ENCODE data around the gene REEP5.

Gene REEP5

DNA sequence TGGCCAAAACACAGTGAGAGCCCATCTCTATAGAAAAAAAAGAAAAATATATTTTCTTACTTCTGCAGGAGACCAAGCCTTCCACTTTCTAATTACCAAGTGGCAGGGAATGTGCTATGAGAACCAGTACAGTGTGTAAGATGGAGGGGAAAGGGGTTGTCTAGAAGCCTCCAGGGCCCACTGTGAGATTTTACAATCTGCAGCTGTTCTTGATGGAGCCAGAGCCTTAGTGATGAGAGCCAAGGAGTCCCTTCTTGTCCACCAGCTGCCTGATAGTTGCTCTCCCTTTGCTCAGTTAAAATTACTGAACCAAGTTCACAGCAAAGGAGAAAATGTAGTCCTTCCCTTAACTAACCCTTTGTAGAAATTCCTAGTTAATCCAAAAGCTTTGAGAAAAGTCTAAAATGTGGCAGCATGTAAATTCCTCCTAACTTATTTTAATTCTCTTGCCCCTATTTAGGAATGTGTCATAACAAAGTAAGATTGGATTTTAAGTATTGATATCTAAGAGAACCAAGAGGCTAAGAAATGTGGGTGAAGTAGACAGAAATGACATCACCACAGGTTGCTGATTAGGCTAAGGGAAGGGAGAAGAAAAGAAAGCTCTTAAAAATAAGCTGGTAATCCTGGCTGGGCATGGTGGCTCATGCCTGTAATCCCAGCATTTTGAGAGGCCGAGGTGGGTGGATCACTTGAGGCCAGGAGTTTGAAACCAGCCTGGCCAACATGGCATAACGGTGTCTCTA is 41.6 kb downstream of the REEP5 start:
- no peak for DNase-seq (ENCODE audit: low spot score)
- TF ChIP-seq, protein P1, sequence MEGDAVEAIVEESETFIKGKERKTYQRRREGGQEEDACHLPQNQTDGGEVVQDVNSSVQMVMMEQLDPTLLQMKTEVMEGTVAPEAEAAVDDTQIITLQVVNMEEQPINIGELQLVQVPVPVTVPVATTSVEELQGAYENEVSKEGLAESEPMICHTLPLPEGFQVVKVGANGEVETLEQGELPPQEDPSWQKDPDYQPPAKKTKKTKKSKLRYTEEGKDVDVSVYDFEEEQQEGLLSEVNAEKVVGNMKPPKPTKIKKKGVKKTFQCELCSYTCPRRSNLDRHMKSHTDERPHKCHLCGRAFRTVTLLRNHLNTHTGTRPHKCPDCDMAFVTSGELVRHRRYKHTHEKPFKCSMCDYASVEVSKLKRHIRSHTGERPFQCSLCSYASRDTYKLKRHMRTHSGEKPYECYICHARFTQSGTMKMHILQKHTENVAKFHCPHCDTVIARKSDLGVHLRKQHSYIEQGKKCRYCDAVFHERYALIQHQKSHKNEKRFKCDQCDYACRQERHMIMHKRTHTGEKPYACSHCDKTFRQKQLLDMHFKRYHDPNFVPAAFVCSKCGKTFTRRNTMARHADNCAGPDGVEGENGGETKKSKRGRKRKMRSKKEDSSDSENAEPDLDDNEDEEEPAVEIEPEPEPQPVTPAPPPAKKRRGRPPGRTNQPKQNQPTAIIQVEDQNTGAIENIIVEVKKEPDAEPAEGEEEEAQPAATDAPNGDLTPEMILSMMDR (IDR thresholded peaks at IDR 0.05; ENCODE audit: extremely low read depth, missing control alignments), result no peak

DNA sequence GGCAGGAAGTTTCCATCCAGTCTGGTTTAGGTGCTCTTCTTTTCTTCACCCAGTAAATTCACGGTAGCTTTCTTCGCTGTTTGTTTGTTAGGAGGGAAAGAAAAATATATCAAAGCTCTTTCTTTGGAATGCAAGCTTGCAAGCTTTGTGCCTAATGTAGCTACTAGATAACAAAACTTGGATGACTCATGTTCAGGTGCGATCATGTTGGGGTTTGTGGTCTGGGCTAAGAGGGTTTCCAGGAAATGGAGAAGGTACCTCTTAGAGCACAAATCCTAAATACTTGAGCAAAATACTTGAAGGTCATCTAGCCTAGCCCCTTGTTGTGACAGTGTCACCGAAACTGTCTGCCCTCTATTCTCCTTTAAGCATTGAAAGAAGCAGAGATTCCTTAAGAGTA is 43.3 kb downstream of the REEP5 start:
- no peak for DNase-seq (ENCODE audit: low spot score)
- TF ChIP-seq, protein P1 (IDR thresholded peaks at IDR 0.05; ENCODE audit: extremely low read depth, missing control alignments), result no peak

DNA sequence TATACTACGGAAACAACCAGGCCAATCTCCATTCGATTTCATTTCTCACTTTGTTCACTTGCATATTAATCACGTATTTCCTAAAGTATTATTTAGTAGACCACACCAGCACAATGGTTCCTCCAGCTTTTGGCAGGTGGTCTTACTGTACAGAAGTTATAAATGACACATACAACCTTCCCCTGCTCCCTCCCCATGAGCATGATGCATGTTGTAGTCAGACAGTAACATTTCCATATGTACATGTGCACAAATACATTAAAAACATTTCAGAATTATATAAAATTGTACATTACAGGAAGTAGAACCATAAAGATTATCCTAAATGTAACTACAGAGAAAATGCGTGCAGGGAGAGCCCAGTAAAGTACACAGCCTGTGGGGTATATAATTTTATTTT is 43.9 kb downstream of the REEP5 start:
- TF ChIP-seq, protein P1 (IDR thresholded peaks at IDR 0.05; ENCODE audit: extremely low read depth, missing control alignments), result no peak
- no peak for DNase-seq (ENCODE audit: low spot score)

GRCh38 chr5:112876362-112876761 is 45.7 kb downstream of the REEP5 start:
- TF ChIP-seq, protein P1 (IDR thresholded peaks at IDR 0.05; ENCODE audit: extremely low read depth, missing control alignments), result no peak
- no peak for DNase-seq (ENCODE audit: low spot score)

DNA sequence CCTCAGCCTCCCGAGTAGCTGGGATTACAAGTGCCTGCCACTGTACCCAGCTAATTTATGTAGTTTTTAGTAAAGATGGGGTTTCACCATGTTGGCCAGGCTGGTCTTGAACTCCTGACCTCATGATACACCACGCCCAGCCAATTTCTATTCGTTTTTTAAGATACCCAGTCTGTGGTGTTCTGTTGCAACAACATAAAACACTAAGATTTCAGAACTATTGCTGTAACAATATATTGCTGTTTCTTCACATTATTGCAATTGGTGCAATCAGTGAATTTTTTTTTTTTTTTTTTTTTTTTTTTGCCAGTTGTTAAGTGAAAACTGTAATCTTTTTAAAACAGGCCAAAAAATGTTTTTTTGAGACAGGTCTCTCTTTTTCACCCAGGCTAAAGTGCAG is 51.1 kb downstream of the REEP5 start:
- TF ChIP-seq, protein P1 (IDR thresholded peaks at IDR 0.05; ENCODE audit: extremely low read depth, missing control alignments), result no peak
- no peak for DNase-seq (ENCODE audit: low spot score)

- TF ChIP-seq, protein P1 (IDR thresholded peaks at IDR 0.05; ENCODE audit: extremely low read depth, missing control alignments), result no peak
- no peak for DNase-seq (ENCODE audit: low spot score)
These were observed 52.1 kb downstream of the REEP5 start for GRCh38 chr5:112869948-112870347.

DNA sequence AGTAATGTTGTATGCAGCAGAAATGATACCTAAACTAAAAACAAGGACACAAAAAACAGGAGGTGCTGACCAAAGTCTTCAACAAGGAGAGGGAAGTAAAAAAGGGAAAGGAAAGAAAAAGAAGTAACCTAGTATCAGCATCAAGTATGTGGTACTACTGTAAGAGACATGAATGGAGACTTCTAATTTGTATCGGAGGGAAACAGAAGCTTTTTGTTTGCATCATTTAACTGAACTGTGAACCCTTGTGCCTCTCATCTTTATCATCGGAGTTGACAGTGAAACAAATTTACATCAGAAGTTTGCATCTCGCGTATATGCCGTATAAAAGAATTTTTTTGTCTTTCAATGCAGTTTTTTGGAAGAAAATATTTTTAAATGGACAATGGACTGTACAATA is 54.6 kb downstream of the REEP5 start:
- TF ChIP-seq, protein P1 (IDR thresholded peaks at IDR 0.05; ENCODE audit: extremely low read depth, missing control alignments), result no peak
- no peak for DNase-seq (ENCODE audit: low spot score)
